ENCODE measurements around the gene SFRP2.

The SFRP2 gene

GRCh38 chr4:153788413-153789276, at the start of gene SFRP2:
SFRP2 (minus strand) TSS chr4:153789083; CDS start chr4:153788835, 248 bp downstream.
- no peak for DNase-seq (ENCODE audit: low read depth in 2 of 2)

DNA sequence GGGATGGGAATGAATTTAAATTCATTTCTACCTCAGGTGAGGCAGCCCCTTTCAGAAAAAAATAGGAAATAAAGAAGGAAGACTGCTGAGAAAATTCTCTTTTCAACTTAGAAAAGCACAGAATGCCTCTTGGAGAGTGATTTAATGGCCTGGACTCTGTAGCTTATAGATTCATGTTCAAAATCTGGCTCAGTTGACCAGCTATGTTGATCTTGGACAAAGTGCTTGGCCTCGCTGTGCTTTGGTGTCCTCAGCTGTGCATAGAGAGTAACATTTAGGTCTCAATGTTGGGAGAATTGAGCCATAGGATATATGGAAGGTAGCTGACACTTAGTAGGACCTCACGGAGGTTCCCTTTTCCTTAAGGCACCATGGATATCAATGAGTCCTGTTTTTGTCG, 49.7 kb upstream of the SFRP2 start:
- DNase-seq (ENCODE audit: low read depth in 2 of 2): no peak

DNA sequence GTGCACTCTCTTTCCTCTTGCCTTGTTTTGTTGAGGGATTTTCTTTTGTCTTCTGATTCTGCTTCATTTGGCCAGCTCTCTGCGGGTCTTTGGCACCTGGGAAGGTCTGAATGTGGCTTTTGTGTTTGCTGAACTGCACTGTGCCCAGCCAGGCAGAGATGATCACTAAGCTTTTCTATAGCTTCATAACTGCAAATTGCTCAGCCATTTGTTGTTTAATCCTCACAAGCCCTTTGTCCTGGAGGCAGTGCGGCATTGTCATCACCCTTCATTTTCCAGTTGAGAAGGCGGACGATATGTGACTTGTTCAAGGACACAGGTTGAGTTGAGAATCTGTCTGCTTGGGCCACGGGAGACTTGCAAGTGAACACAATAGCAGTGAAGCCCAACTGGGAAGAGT, 46.0 kb upstream of the SFRP2 start:
- no peak for DNase-seq (ENCODE audit: low read depth in 2 of 2)

DNA sequence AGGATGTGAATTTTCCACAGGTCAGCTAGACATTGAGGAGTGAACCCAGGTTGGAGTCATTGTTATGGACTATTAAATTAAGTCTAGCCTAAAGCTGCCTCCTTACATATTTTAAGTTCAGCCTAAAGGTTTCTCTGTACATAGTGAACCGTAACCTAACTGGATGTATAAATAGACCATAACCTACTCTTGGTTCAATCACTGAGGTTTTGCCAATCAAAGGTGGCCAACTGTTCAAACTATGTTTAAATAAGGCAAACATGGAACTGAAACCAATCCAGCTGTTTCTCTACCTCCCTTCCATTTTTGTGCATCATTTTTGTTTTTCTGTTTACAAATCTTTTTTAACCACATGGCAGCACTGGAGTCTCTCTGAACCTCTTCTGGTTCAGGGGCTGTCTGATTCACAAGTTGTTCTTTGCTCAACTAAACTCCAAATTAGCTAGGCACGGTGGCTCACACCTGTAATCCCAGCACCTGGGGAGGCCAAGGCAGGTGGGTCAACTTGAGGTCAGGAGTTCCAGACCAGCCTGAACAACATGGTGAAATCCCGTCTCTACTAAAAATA, 43.9 kb upstream of the SFRP2 start:
- DNase-seq (ENCODE audit: low read depth in 2 of 2): no peak

DNA sequence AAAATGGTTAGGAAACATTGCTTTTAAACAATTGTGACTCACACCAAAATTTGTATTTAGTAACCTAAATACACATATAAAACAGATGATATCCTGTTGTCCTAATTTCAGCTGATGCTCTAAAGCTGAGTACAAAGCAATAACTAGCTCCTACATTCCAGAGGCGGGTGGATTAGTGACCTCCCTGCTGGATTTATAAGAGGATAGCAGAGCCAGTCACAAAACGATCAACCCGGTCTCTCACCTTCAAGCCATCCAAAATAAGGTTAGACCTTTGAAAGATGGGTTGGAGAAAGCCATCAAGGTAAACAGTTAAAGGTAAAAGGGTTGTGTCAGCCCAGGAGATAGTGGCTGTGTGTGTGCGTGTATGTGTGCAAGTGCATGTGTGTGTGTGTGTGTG, 43.2 kb upstream of the SFRP2 start:
- DNase-seq (ENCODE audit: low read depth in 2 of 2): no peak

DNA sequence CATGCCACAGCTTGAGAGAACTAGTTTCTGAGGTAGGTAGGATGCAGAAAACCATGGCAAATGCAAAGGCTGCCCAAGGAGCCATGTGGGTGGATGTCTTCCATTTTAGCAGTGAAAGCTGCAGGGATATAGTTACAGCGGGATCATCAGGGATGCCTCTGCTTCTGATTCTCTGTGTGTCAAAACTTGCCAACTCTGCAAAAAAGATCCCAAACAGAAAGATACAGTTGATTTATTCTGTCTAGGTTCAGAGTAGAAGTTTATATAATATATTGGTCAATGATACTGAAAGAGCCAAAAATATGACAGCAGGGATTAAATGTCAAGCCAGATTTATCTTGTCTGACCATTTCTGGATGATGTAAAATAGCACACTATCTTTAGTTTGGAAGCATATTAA, 42.4 kb upstream of the SFRP2 start:
- no peak for DNase-seq (ENCODE audit: low read depth in 2 of 2)

- no peak for DNase-seq (ENCODE audit: low read depth in 2 of 2)
These were observed 36.8 kb upstream of the SFRP2 start for GRCh38 chr4:153825691-153826090.

GRCh38 chr4:153825126-153825525, 36.2 kb upstream of the SFRP2 start:
- DNase-seq (ENCODE audit: low read depth in 2 of 2): no peak

- DNase-seq (ENCODE audit: low read depth in 2 of 2): no peak
These were observed 35.6 kb upstream of the SFRP2 start for GRCh38 chr4:153824501-153824900.

DNA sequence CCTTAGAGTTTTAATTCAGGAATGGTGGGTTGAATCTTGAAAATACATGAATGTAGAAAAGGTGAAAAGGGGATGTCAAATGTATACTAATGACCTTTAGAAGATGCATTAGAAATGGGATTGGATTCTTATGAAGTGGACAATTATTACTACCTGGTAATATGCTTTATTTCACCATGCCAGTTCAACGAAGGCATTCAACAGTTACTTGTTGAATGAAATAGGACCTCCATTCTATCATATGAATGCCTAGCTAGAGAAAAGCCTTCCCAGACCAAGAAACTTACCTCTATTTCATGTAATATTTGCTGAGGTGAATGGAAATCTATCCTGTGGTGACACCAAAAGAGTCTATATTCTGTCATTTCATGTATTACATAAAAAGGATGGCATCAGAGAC, 34.6 kb upstream of the SFRP2 start:
- no peak for DNase-seq (ENCODE audit: low read depth in 2 of 2)

GRCh38 chr4:153822316-153822715, 33.4 kb upstream of the SFRP2 start:
- no peak for DNase-seq (ENCODE audit: low read depth in 2 of 2)

DNA sequence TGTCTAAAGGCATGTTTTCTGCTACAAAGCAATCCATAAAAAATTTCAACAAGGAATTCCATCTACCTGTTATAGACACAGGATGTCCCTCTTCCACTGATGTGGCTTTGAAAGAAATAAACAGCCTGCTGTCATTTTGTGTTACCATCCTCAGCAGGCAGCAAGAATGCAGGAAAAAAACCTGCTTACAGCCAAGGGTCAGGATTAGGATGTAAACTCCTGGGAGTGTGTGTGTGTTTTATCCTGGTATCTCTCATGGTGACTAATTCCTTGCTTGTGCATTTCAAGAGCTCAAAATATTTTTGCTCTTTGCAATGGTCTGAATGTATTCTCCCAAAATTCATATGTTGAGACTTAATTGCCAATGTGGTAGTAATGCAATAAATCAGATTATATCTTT, 28.6 kb upstream of the SFRP2 start:
- DNase-seq (ENCODE audit: low read depth in 2 of 2): no peak

DNA sequence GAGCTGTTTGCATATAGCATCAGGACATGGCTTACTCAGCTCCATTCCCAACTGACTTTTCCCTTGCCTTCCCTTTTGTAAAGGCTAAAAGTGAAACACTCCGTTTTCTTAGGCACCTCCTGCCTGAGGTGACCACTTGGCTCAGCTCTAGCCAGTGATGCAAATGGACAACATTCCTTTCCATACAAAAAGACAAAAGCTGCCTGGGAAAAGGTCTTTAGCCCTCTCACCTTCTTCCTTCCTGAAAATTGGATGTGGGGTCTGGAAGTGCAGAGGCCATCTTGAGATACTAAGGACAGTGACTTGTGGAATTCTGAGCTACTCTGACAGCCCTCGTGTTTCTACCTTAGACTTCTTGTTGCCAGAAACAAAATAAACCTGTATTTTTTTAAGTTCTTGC, 27.7 kb upstream of the SFRP2 start:
- DNase-seq (ENCODE audit: low read depth in 2 of 2): no peak

DNA sequence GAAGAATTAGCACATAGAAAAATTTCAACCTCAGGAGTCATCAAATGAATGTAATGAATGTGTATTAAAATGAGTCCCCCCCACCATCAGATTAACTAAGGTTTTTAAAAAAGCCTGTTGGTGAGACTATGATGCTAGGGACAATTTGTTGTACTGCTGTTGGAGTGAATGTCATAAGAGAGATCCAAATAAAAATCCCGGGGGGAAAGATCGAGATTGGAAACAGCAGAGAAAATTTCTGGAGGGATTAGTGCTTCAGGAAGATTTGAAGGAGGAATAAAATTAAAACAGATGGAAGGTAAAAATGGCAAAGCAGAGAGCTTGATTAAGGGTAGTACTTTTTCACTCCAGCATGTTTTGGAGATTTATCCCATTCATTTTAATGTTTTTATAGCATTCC, 25.9 kb upstream of the SFRP2 start:
- no peak for DNase-seq (ENCODE audit: low read depth in 2 of 2)

GRCh38 chr4:153809916-153810810, 21.3 kb upstream of the SFRP2 start:
- DNase-seq (ENCODE audit: low read depth in 2 of 2): no peak

DNA sequence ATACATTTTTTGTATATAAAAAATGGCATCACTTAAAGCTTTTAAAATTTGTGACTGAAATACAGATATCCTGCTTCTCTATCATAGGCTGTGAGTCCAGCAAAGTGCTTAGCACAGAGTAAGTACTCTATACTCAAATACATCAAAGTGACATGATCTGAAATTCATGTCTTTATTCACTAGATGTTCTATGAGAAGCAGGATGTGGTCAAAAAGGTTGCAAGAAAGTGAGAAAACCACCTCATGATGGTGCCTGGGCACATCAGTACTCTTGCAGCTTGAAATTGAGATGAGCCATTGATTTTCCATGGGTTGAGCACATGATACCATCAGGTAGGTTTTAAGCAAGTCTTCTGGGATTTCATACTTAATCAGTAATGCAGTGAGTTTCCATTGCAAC, 20.4 kb upstream of the SFRP2 start:
- no peak for DNase-seq (ENCODE audit: low read depth in 2 of 2)

GRCh38 chr4:153808175-153808574, 19.3 kb upstream of the SFRP2 start:
- no peak for DNase-seq (ENCODE audit: low read depth in 2 of 2)

DNA sequence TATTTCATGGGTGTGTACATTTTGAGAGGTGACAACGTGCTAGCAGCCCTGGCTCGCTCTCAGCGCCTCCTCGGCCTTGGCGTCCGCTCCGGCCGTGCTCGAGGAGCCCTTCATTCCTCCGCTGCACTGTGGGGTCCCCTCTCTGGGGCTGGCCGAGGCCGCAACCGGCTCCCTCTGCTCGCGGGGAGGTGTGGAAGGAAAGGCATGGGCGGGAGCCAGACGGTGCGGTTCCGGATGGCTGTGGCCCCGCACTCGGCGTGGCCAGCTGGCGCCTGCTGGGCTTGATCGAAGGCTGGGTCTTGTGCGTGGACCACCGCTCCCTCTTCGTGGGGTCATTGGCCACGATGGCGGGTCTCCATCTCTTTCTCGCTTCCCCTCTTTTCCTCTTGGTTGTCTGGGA, 17.2 kb upstream of the SFRP2 start:
- DNase-seq (ENCODE audit: low read depth in 2 of 2): no peak

- no peak for DNase-seq (ENCODE audit: low read depth in 2 of 2)
These were observed 15.8 kb upstream of the SFRP2 start for GRCh38 chr4:153804722-153805121.

DNA sequence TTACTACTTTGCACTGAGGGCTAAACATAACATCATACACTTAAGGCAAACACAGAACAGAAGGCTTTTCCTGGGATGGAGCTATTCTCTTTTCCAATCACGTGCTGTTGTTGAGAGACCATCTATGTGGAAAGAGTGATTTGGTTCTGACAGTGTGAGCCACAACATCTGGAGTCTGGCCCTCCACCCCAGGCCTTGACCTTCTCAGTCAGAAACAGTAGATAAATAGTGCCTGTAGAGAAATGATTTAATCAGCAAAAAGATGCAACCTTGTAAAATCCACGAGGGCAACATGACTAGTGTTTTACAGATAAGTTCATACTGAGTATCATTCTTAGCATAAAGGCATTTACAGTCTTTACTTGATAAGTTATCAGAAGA, 10.8 kb upstream of the SFRP2 start:
- no peak for DNase-seq (ENCODE audit: low read depth in 2 of 2)

GRCh38 chr4:153798901-153799693, 10.2 kb upstream of the SFRP2 start:
- DNase-seq (ENCODE audit: low read depth in 2 of 2): no peak

- DNase-seq (ENCODE audit: low read depth in 2 of 2): no peak
These were observed 9.5 kb upstream of the SFRP2 start for GRCh38 chr4:153798420-153798819.
